DMS53 treated with DMSO at 0.1 percent for 48 hours (cell line): Measurements from ENCODE around the gene NBAS.
"Not testable (repeated sequence)": the region's sequence is repeated elsewhere in the genome, so short reads cannot be mapped to it uniquely, and the experiment has no call there.

Experiments
- DNase-seq: peaks from one replicate; lab custom pipeline; 2025; ENCODE audit not compliant: unreplicated experiment; lab: John Stamatoyannopoulos, UW

NBAS gene

GRCh38 chr2:15230599-15231192, 330.4 kb downstream of the NBAS start:
- DNase-seq: no peak

- DNase-seq: no peak
These were observed 334.5 kb downstream of the NBAS start for GRCh38 chr2:15226661-15227060.

GRCh38 chr2:15225131-15225530, 336.0 kb downstream of the NBAS start:
- no peak for DNase-seq

GRCh38 chr2:15224641-15225040, 336.5 kb downstream of the NBAS start:
- no peak for DNase-seq

- DNase-seq: no peak
These were observed 337.2 kb downstream of the NBAS start for GRCh38 chr2:15223887-15224286.

GRCh38 chr2:15222856-15223255, 338.3 kb downstream of the NBAS start:
- DNase-seq: no peak

- no peak for DNase-seq
These were observed 340.5 kb downstream of the NBAS start for GRCh38 chr2:15220603-15221002.

GRCh38 chr2:15218423-15219086, 342.6 kb downstream of the NBAS start:
- DNase-seq: no peak

- no peak for DNase-seq
These were observed 348.9 kb downstream of the NBAS start for GRCh38 chr2:15212249-15212648.

- not testable (repeated sequence) for DNase-seq
These were observed 350.6 kb downstream of the NBAS start for GRCh38 chr2:15210542-15210941.

- DNase-seq: no peak
These were observed 354.7 kb downstream of the NBAS start for GRCh38 chr2:15206419-15206818.

DNA sequence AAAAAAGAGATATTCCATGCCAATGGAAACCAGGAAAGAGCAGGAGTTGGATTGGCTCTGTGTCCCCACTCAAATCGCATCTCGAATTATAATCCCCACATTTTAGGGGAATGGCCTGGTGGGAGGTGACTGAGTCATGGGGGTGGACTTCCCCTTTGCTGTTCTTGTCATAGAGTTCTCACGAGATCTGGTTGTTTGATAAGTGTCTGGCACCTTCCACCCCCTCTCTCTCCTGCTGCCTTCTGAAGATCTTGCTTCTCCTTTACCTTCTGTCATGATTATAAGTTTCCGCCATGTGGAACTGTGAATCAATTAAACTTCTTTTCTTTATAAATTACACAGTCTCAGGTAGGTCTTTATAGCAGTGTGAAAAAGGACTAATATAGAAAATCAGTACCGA, 355.6 kb downstream of the NBAS start:
- DNase-seq: no peak

GRCh38 chr2:15201009-15201408, 360.1 kb downstream of the NBAS start:
- no peak for DNase-seq

DNA sequence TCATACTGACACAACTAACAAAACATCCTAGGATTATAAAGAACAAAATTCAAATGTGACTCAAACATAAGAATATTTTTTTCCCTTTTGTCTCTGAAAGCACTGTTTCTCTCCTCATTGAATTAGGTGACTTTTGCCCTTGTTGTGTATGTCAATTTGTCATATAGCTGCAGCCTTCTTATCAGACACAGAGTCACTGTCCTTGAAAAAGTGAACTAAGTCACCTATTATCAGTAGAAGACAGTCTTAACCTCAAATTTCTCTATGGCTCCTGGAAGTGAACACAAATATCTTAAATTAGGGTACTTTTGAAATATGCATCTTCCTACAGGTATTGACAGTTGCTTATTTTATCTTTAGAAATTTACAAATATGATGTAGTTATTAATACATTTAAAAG, 360.6 kb downstream of the NBAS start:
- DNase-seq: no peak

DNA sequence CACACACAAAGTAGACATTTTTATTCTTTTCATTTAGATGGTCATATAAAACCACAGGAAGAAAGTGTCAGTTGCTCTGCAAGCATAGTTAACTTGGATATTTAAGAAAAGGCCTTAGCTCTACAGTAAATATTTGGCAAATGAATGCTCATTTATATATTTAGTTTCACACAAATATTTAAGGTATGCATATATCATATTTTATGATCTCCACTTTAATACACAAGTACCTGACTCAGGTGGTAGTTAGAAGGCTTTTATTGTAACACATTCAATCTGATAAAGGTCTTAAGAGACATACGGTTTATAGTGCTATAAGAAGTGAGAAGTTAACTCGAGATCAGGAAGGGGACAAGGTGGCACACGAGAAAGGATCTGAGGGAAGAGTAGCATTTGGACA, 363.1 kb downstream of the NBAS start:
- DNase-seq: no peak

- DNase-seq: no peak
These were observed 365.3 kb downstream of the NBAS start for GRCh38 chr2:15195813-15196212.

DNA sequence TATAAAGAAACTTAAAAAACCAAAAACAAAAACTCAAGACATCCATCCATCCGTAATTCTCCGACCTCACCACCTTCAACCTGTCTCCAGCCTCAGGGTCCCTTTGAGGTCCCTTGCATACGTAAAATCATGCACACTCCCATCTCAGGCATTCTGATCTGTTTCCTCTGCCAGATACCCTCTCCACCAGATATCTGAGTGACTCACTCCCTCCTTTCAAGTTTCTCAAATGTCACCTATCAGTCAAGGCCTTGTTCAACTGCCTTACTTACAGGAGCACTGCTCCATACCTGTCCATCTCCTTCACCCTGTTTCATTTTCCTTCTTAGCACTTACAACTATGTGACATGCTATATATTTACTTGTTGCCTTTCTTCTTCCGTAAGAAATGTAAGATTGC, 369.3 kb downstream of the NBAS start:
- DNase-seq: no peak

GRCh38 chr2:15189216-15189615, 371.9 kb downstream of the NBAS start:
- no peak for DNase-seq

GRCh38 chr2:15187702-15188101, 373.4 kb downstream of the NBAS start:
- no peak for DNase-seq

DNA sequence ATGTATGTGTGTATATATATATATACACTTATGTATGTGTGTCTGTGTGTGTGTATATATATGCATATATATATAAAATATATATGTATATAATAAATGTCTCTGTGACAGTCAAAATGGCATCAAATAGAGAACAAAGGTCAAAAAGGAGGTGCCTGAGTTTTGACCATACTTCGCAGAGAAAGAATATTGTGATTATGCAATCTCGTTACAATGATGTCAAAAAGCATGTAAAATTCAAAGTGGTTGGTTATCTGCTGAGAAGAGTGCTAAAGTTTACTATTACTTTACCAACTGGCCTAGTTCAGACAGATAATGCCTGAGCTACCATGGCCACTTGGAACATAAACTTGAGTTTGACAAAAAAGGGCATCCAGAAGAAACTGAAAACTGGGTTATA, 375.0 kb downstream of the NBAS start:
- no peak for DNase-seq

- no peak for DNase-seq
These were observed 376.6 kb downstream of the NBAS start for GRCh38 chr2:15184491-15184890.

- DNase-seq: no peak
These were observed 378.9 kb downstream of the NBAS start for GRCh38 chr2:15182275-15182674.

- no peak for DNase-seq
These were observed 379.9 kb downstream of the NBAS start for GRCh38 chr2:15181092-15181745.
